ENCODE results near the gene KLHL29. TPM values are rescaled to one million over a fixed set of nuclear protein-coding genes. Genes with fewer than 3 reads are reported as not detected.
"Not testable (repeated sequence)": the region's sequence is repeated elsewhere in the genome, so short reads cannot be mapped to it uniquely, and the experiment has no call there.

The KLHL29 gene
- total RNA-seq, 1 donor, result 1.0 TPM

GRCh38 chr2:23711979-23712755, 327.2 kb downstream of the KLHL29 start:
- Histone ChIP-seq H3K27me3 (ENCODE audit: insufficient read depth, low read length) (no peaks in the 10 kb centered on the region), H3K4me1 (ENCODE audit: insufficient read depth, low read length) (no peaks in the 10 kb centered on the region), H3K4me3 (ENCODE audit: low read length) (no peak overlapping the region), H3K9me3 (ENCODE audit: low read depth, low read length) (no peaks in the 10 kb centered on the region)

- H3K4me3 ChIP-seq (ENCODE audit: low read length), result no peak overlapping the region
- H3K27me3 ChIP-seq (ENCODE audit: insufficient read depth, low read length), result no peaks in the 10 kb centered on the region
- H3K4me1 ChIP-seq (ENCODE audit: insufficient read depth, low read length), result no peaks in the 10 kb centered on the region
- no peaks in the 10 kb centered on the region for H3K9me3 ChIP-seq (ENCODE audit: low read depth, low read length)
Observed at GRCh38 chr2:23712756-23713151, 327.8 kb downstream of the KLHL29 start.

DNA sequence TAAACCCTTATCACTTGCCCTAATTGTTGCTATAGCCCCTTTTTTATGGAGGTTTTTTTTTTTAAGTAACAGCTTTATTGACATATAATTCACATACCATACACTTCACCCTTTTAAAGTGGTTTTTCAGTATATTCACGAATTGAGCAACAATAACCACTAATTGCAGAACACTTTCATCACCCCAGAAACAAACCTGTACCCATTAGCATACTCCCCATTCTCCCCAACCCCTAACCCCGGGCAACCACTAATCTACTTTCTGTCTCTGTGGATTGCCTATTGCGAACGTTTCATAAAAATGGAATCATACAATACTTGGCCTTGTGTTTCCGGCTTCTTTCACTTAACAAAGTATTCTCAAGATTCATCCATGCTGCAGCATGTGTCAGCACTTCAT, 328.4 kb downstream of the KLHL29 start:
- no peaks in the 10 kb centered on the region for H3K4me1 ChIP-seq (ENCODE audit: insufficient read depth, low read length)
- no peaks in the 10 kb centered on the region for H3K27me3 ChIP-seq (ENCODE audit: insufficient read depth, low read length)
- no peaks in the 10 kb centered on the region for H3K9me3 ChIP-seq (ENCODE audit: low read depth, low read length)
- no peak overlapping the region for H3K4me3 ChIP-seq (ENCODE audit: low read length)

GRCh38 chr2:23718931-23719700, 334.1 kb downstream of the KLHL29 start:
- no peaks in the 10 kb centered on the region for H3K27me3 ChIP-seq (ENCODE audit: insufficient read depth, low read length)
- H3K4me3 ChIP-seq (ENCODE audit: low read length), result no peak overlapping the region
- peaks cover 13% of the 10 kb centered on the region for H3K9me3 ChIP-seq (ENCODE audit: low read depth, low read length)
- no peaks in the 10 kb centered on the region for H3K4me1 ChIP-seq (ENCODE audit: insufficient read depth, low read length)

DNA sequence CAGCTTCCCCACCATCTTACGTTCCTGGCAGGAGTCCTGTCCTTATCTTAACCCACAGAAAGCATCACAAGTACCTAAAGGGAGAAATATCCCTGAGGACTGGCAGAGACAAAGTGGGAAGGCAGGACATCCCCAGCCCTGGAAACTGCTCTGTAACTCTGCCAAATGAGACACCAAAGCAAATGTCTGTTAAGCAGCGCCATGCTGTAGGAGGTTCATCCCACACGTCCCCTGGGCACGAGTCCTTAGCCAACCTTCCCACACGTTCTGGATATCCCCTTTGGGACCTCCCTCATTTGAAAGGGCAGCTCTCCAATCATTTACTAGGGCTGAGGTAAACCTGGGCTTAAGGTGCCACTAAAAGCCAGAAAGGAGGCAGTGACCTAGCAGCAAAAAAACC, 334.7 kb downstream of the KLHL29 start:
- no peaks in the 10 kb centered on the region for H3K27me3 ChIP-seq (ENCODE audit: insufficient read depth, low read length)
- H3K4me1 ChIP-seq (ENCODE audit: insufficient read depth, low read length), result no peaks in the 10 kb centered on the region
- no peak overlapping the region for H3K4me3 ChIP-seq (ENCODE audit: low read length)
- H3K9me3 ChIP-seq (ENCODE audit: low read depth, low read length), result peaks cover 13% of the 10 kb centered on the region

- H3K9me3 ChIP-seq (ENCODE audit: low read depth, low read length), result peaks cover 13% of the 10 kb centered on the region
- no peak overlapping the region for H3K4me3 ChIP-seq (ENCODE audit: low read length)
- H3K4me1 ChIP-seq (ENCODE audit: insufficient read depth, low read length), result no peaks in the 10 kb centered on the region
- no peaks in the 10 kb centered on the region for H3K27me3 ChIP-seq (ENCODE audit: insufficient read depth, low read length)
Observed at GRCh38 chr2:23720705-23721453, 335.9 kb downstream of the KLHL29 start.

GRCh38 chr2:23721454-23721826, 336.5 kb downstream of the KLHL29 start:
- H3K4me1 ChIP-seq (ENCODE audit: insufficient read depth, low read length), result no peaks in the 10 kb centered on the region
- H3K27me3 ChIP-seq (ENCODE audit: insufficient read depth, low read length), result no peaks in the 10 kb centered on the region
- peaks cover 13% of the 10 kb centered on the region for H3K9me3 ChIP-seq (ENCODE audit: low read depth, low read length)
- no peak overlapping the region for H3K4me3 ChIP-seq (ENCODE audit: low read length)

DNA sequence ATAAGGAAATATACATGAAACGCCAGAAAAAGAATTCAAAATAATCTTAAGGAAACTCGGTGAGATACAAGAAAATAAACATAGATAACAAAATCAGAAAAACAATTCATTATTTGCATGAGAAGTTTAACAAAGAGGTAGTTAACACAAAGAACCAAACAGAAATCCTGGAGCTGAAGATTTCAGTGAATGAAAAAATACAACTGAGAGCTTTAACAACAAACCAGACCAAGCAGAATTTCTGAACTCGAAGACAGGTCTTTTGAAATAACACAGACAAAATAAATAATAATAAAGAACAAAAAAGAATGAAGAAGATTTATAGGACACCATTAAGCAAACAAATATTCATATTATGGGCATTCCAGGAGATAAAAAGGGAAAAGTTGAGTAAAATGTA, 337.3 kb downstream of the KLHL29 start:
- peaks cover 13% of the 10 kb centered on the region for H3K9me3 ChIP-seq (ENCODE audit: low read depth, low read length)
- no peaks in the 10 kb centered on the region for H3K27me3 ChIP-seq (ENCODE audit: insufficient read depth, low read length)

DNA sequence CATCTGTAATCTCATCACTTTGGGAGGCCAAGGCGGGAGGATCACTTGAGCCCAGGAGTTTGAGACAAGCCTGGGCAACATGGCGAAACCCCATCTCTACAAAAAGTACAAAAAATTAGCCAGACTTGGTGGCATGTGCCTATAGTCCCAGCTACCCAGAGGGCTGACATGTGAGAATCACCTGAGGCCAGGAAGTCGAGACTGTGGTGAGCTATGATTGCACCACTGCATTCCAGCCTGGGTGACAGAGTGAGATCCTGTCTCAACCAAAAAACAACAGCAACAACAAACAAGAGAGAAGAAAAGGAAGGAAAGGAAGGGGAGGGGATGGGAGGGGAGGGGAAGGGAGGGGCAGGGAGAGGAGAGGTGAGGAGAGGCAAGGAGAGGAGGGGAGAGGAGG, 338.1 kb downstream of the KLHL29 start:
- H3K4me1 ChIP-seq (ENCODE audit: insufficient read depth, low read length); H3K27me3 ChIP-seq (ENCODE audit: insufficient read depth, low read length); H3K4me3 ChIP-seq (ENCODE audit: low read length): not testable (repeated sequence)
- peaks cover 13% of the 10 kb centered on the region for H3K9me3 ChIP-seq (ENCODE audit: low read depth, low read length)

More for the DNA sequence above, 337.3 kb downstream of the KLHL29 start:
- H3K4me3 ChIP-seq (ENCODE audit: low read length), result no peak overlapping the region
- H3K4me1 ChIP-seq (ENCODE audit: insufficient read depth, low read length), result no peaks in the 10 kb centered on the region

DNA sequence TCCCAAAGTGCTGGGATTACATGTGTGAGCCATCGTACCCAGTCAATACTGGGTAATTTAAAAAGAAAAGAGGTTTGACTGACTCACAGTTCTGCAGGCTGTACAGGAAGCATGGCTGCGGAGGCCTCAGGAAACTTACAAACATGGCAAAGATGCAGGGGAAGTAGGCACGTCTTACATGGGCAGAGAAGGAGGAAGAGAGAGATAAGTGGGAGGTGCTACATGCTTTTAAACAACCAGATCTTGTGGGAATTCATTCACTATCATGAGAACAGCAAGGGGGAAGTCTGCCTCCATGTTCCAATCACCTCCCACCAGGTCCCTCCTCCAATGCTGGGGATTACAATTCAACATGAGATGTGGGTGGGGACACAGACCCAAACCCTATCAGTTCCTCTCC, 349.4 kb downstream of the KLHL29 start:
- no peaks in the 10 kb centered on the region for H3K4me1 ChIP-seq (ENCODE audit: insufficient read depth, low read length)
- no peaks in the 10 kb centered on the region for H3K27me3 ChIP-seq (ENCODE audit: insufficient read depth, low read length)
- H3K4me3 ChIP-seq (ENCODE audit: low read length), result no peak overlapping the region
- no peaks in the 10 kb centered on the region for H3K9me3 ChIP-seq (ENCODE audit: low read depth, low read length)

- H3K9me3 ChIP-seq (ENCODE audit: low read depth, low read length); H3K4me3 ChIP-seq (ENCODE audit: low read length); H3K4me1 ChIP-seq (ENCODE audit: insufficient read depth, low read length); H3K27me3 ChIP-seq (ENCODE audit: insufficient read depth, low read length): not testable (repeated sequence)
Observed at GRCh38 chr2:23736783-23737182, 351.8 kb downstream of the KLHL29 start.

- Histone ChIP-seq H3K27me3 (ENCODE audit: insufficient read depth, low read length) (no peaks in the 10 kb centered on the region), H3K4me1 (ENCODE audit: insufficient read depth, low read length) (no peaks in the 10 kb centered on the region), H3K9me3 (ENCODE audit: low read depth, low read length) (no peaks in the 10 kb centered on the region), H3K4me3 (ENCODE audit: low read length) (no peak overlapping the region)
Observed at GRCh38 chr2:23745068-23745725, 360.2 kb downstream of the KLHL29 start.

GRCh38 chr2:23745726-23746105, 360.7 kb downstream of the KLHL29 start:
- Histone ChIP-seq H3K4me1 (ENCODE audit: insufficient read depth, low read length) (no peaks in the 10 kb centered on the region), H3K9me3 (ENCODE audit: low read depth, low read length) (no peaks in the 10 kb centered on the region), H3K27me3 (ENCODE audit: insufficient read depth, low read length) (no peaks in the 10 kb centered on the region), H3K4me3 (ENCODE audit: low read length) (no peak overlapping the region)

DNA sequence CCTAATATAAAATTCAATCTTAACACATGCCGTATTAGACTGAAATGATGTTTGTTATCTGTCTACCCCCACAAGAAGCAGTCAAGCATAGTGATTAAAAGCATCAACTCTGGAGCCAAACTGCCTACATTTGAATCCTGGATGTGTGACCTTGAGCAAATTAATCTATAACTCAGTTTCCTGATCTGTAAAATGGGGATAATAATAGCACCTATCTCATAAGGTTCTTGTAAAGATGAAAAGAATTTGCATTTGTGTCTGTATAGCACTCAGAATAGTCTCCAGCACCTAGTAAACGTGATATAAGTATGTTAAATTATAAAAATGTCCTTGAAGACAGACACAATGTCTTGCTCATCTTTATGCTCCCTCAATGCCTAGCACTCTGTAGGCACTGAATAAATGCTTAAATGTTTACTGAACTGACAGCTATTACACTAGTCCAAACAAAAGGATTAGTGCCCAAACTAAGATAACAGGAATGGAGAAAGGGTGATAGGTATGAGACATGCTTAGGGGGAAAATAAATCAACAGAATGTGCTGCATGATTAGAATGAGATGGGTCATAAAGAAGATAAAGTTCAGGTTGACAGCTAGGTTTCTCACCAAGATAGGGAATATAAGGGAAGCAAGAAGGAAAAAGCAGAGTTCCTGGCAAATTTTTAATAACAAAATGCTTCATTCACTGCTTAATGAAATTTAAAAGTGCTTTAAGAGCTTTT, 361.3 kb downstream of the KLHL29 start:
- H3K27me3 ChIP-seq (ENCODE audit: insufficient read depth, low read length), result no peaks in the 10 kb centered on the region
- H3K4me3 ChIP-seq (ENCODE audit: low read length), result no peak overlapping the region
- H3K9me3 ChIP-seq (ENCODE audit: low read depth, low read length), result no peaks in the 10 kb centered on the region
- no peaks in the 10 kb centered on the region for H3K4me1 ChIP-seq (ENCODE audit: insufficient read depth, low read length)
